ENCODE measurements around the gene INAFM1.
"Not testable (repeated sequence)": the region's sequence is repeated elsewhere in the genome, so short reads cannot be mapped to it uniquely, and the experiment has no call there.

- not testable (repeated sequence) for TF ChIP-seq EZH2 (IDR thresholded peaks at IDR 0.05; ENCODE audit: borderline replicate concordance, low read length); CTCF (conservative IDR thresholded peaks at IDR 0.05 in 1 of 2, IDR thresholded peaks at IDR 0.05 in 1 of 2; ENCODE audit: extremely low read depth in 1 of 2, insufficient read depth in 1 of 2, low read depth in 1 of 2, low read length in 2 of 2)
Observed at GRCh38 chr19:47253016-47253415, 21.7 kb upstream of the INAFM1 start.

Data from mammary epithelial cell (primary cell).